HG03457 (cell line): ENCODE measurements around the gene GORASP1.

ENCODE experiments used
- ATAC-seq: cut with Tn5 transposase; IDR thresholded peaks from one replicate; pipeline ENCODE4 v1.9.1; 2021; ENCODE audit warnings: moderate number of reproducible peaks; ENCODE audit not compliant: unreplicated experiment

Gene GORASP1

GRCh38 chr3:39107388-39108199 lies at the start of gene GORASP1, which contains the start of gene TTC21A:
Gene GORASP1, minus strand, starts transcription at chr3:39107627. Its CDS starts 86 bp downstream, at chr3:39107541.
Gene TTC21A, plus strand, starts transcription at chr3:39107680. Its CDS starts 158 bp downstream, at chr3:39107838.
- peak; percentile 35 for ATAC-seq

GRCh38 chr3:39156421-39156820 lies 49.0 kb upstream of the GORASP1 start:
- no peak for ATAC-seq

GRCh38 chr3:39154280-39155021 lies 47.0 kb upstream of the GORASP1 start:
- ATAC-seq, result no peak

DNA sequence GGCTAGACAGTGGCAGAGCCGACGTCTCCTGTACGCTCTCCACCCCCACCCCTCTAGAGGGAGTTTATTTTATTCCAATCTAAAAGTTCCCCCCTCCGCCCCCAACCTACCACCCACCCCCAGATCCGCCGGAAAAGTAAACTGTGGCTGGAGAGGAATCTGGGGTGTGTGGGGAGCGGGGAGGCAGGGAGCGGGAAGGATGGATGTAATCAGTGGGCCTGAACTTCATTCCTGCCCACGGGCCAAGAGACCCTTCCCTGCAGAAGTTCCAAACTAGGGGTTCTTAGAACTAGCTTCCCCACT lies 46.5 kb upstream of the GORASP1 start:
- ATAC-seq, result no peak

DNA sequence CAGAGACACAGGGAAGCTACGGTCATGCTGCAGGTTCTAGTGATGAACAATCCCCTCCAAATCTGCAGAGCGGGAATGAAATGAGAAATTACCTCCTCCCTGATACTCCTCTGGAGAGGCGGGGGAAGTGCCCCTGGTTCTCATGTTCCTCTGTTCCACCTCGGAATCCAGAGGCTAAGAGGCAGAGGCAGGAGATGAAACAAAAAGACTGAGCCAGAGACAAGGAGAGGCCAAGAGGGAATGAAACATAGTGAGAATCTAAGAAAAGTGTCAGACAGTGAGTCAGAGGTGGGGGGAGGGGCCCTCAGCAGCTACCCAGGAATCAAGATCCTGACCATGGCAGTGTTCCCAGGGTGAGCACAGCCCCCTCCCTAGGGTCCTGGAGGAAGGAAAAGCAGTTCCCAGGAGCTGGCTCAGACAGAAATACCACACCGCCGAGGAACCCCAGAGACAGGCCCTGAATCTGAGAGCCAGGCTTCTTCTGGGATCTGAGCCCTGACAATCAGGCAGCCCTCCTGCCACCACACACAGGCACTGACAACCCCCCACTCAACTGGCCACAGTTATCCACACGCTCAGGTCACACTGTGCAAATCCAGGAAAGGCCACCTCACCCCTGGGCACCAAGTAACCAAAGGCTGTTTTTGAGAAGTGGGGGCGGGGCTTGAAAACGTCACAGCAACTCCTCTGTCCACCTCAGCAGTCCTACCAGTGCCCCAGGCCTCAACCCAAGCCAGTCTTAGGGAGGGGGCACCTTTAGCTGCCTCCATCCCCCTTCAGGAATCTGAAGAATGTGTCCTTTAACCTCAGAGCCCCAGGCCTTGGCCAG lies 43.6 kb upstream of the GORASP1 start:
- ATAC-seq, result no peak

GRCh38 chr3:39150148-39150802 lies 42.8 kb upstream of the GORASP1 start:
- ATAC-seq, result no peak

DNA sequence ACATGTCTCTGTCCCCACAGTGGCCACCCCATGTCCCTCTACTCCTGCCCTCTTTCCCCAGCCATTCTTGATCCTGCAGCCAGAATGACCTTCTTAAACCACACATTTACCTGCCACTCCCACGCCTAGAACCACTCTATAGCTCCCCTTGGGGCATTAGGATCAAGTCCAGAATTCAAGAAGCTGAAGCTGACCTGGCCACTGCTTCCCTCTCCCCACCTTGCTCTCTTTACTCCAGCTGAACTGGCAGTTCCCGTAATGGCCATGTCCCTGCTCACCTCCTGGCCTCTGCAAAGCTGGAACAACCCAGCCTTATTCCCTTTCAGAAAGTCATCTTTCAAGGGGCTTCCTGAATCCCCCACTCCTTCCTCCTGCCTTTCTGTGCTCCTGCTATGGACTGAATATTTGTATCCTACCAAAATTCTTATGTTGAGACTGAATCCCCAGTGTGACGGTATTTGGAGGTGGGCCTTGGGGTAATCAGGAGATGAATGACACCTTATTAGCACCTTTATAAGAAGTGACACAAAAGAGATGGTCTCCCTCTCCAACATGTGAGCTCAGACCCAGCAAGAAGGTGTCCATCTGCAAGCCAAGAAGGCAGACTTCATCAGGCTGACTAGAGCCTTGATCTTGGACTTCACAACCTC lies 42.2 kb upstream of the GORASP1 start:
- ATAC-seq, result no peak

DNA sequence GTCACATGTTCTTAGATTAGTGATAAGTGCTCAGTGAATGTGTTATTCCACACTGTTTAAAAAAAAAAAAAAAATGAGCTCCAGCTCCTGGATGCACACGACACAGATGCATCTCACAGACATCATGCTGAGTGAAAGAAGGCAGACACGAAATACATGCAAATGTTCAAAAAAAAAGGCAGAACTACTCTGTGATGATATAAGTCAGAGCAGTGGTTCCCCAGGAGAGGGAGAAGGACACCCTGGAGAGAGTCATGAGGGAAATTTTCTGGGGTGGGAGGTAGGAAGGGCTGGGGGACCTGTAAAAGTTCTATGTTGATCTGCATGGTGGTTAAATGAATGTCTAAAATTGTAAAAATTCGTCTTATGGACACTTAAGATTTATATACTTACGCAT lies 41.6 kb upstream of the GORASP1 start:
- no peak for ATAC-seq

DNA sequence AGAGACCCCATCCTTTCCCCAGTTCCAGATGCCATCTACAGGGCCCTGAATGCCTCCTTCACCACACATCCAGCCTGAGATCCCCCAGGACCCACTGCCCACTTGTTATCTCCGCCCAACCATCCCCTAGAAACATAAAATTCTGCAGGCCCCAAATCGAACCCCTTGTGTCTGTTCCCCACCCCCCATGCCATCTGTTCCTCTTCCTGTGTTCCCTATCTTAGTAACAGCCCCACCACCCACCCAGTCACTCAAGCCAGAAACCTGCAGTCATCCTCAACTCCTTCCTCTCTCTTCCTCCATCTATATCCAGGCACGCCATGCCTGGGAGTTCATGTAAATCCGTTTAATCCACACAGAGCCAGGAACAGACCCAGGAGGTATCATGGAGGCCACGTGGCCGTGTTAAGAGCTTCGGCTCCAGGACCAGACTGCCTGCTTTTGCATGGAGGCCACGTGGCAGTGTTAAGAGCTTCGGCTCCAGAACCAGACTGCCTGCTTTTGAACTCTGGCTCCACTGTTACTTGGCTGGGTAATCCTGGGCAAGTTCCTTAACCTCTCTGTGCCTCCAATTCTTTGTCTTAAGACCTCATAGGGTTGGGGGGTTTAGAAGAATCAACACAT lies 41.1 kb upstream of the GORASP1 start:
- ATAC-seq, result no peak

DNA sequence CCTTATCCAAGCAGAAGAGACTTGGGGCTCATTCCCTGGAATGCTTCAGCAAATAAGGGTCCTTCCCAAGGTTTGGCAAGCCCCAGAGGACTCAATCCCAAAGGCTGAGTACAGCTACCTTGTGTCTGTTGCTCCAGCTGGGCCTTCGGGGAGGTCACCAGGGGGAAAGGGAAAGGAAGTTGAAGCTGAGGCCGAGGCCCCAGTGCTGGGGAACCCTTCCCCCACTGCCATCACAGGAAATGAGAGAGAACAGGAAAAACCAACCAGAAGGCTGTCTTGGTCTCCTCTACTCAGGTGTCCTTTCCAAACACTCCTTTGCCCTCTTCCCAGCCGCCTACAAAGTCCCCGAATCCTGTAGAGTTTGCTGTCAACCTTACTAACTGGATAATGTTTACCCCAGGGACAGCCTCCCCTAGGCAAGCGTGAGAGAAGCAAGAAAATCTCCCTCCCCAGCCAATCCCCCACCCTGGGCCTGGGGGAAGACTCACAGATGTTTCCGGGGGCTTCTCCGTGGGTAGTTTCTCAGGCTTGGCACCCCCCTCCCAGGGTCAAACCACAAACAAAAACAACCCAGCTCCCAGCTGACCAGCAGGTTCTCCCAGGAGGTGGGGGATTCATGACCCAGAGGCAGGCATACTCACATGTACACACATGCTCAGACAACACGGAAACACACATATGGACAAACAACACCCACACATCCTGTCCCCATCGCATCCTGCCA lies 40.4 kb upstream of the GORASP1 start:
- ATAC-seq, result peak; percentile 33

GRCh38 chr3:39146611-39147591 lies 39.5 kb upstream of the GORASP1 start:
- no peak for ATAC-seq

DNA sequence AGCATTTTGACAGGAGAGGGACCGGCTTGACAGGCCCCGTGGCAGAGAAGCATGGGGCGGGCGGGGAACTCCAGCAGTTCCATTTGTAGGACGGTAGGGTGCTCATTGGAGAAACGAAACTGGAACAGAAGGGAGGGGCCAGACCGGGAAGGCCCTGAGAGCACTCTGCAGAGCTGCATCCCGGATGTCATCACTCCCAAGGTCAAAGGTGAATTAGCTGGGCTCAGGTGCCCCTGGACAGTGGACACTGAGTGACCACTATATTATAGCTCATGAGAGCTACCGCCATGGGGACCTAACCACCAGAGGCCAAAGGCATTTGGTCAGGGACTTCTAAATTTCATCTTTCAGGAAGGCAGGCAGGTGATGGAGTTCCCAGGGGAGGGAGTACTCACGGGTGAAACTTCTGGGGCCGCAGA lies 38.7 kb upstream of the GORASP1 start:
- ATAC-seq, result no peak

GRCh38 chr3:39144748-39145380 lies 37.4 kb upstream of the GORASP1 start:
- ATAC-seq, result no peak

GRCh38 chr3:39144095-39144747 lies 36.8 kb upstream of the GORASP1 start:
- no peak for ATAC-seq

- no peak for ATAC-seq
Measured at GRCh38 chr3:39143051-39143885, 35.8 kb upstream of the GORASP1 start.

DNA sequence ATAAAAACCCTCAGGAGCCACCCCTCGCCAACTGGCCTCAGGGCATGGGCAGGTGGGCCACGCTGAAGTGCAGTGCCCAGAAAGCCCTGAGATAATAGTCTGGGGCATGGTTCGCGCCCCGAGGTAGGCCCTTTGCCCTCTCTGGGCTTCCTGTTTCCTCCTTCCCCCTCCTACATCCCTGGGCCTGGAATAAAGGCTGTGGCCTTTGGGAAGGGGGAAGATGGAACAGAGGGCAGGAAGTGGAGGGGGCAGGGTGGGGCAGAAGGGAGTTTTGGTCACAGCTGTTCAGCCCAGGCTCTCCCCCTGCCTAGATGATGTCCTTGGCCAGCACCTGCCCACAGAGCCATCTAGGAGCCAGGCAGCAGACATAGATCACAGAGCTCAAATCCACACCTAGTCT lies 34.6 kb upstream of the GORASP1 start:
- no peak for ATAC-seq
